GM12878 (cell line): Measurements from ENCODE around the gene GCLM. TPM values are rescaled to one million over a fixed set of nuclear protein-coding genes. Genes with fewer than 3 reads are reported as not detected.

ENCODE experiments used
- ATAC-seq: fragments of 200-7000 bp; cut with Tn5 transposase; 3 replicates; pipeline ENCODE4 v1.9.1; 2020; ENCODE audit warnings: mild to moderate bottlenecking, moderate library complexity
- BruUV-seq: library from RNA; stranded (reverse); fragments of 400-500 nt; replicated peaks from 2 replicates; lab custom pipeline; 2021; lab: Mats Ljungman, UMichigan
- CTCF ChIA-PET: fragments of 300-600 bp; sonication (Branson Sonifier 250); formaldehyde crosslinking; extraction: SDS; loops from one replicate; lab custom pipeline; 2021; ENCODE audit warnings: inconsistent platforms; lab: Yijun Ruan, JAX
- POLR2A ChIA-PET: fragments of 350-600 bp; formaldehyde crosslinking; extraction: SDS; loops from one replicate; lab custom pipeline; 2021; ENCODE audit warnings: inconsistent platforms; lab: Charles Lee
- RAD21 ChIA-PET: fragments of 300-600 bp; sonication (Branson Sonifier 250); formaldehyde crosslinking; loops from one replicate; lab custom pipeline; 2023; ENCODE audit warnings: antibody characterized with exemption; ENCODE audit not compliant: unreplicated experiment; lab: Charles Lee
- SMC1A ChIA-PET: fragments of 300-600 bp; sonication (Branson Sonifier 250); formaldehyde crosslinking; loops from one replicate; lab custom pipeline; 2023; ENCODE audit not compliant: unreplicated experiment, uncharacterized antibody; lab: Charles Lee
- DNase-seq: peaks from one replicate; pipeline ENCODE4 v3.0.0-alpha.2; 2011; ENCODE audit warnings: low read depth, low spot score
- FAIRE-seq: peaks from 3 replicates; lab custom pipeline; 2011; peaks lifted over from hg19 to GRCh38; lab: Jason Lieb, UNC
- H2AFZ ChIP-seq: 2 replicates; pipeline ENCODE4 v1.6.0; 2011; ENCODE audit warnings: low read depth, low read length, control low read depth; ENCODE audit not compliant: control insufficient read depth
- H3K27ac ChIP-seq: 2 replicates; pipeline ENCODE4 v1.5.1; 2011; ENCODE audit warnings: control low read depth; ENCODE audit not compliant: control insufficient read depth, insufficient read depth
- H3K27me3 ChIP-seq, 2 experiments: replicated peaks in 1 of 2; 2 replicates each; pipeline versions ENCODE4 v1.6.0 to v1.6.1; 2011; ENCODE audit warnings: low read length in 1 of 2; ENCODE audit not compliant: control insufficient read depth in 2 of 2, insufficient read depth in 2 of 2
- H3K36me3 ChIP-seq, 2 experiments: 2 replicates each; pipeline ENCODE4 v1.5.1; 2011; ENCODE audit warnings: low read length in 1 of 2; ENCODE audit not compliant: control insufficient read depth in 2 of 2, insufficient read depth in 2 of 2
- H3K4me1 ChIP-seq: 2 replicates; pipeline ENCODE4 v1.6.1; 2011; ENCODE audit warnings: mild to moderate bottlenecking, low read length, moderate library complexity, mixed read lengths; ENCODE audit not compliant: control insufficient read depth, insufficient read depth
- H3K4me2 ChIP-seq: 2 replicates; pipeline ENCODE4 v1.6.0; 2011; ENCODE audit warnings: control low read depth; ENCODE audit not compliant: control insufficient read depth, insufficient read depth
- H3K4me3 ChIP-seq: fragments of 200-600 bp; sonication (generic); 2 replicates; pipeline ENCODE4 v1.5.1; 2016
- H3K79me2 ChIP-seq: 2 replicates; pipeline ENCODE4 v1.6.0; 2011; ENCODE audit warnings: low read length; ENCODE audit not compliant: control insufficient read depth, insufficient read depth
- H3K9ac ChIP-seq: 2 replicates; pipeline ENCODE4 v1.8.0; 2011; ENCODE audit warnings: low read length, control low read depth, mixed read lengths; ENCODE audit not compliant: control insufficient read depth, insufficient read depth
- H3K9me3 ChIP-seq: replicated peaks from 3 replicates; pipeline ENCODE4 v1.5.1; 2011; ENCODE audit warnings: mild to moderate bottlenecking, low read length; ENCODE audit not compliant: control insufficient read depth, insufficient read depth
- H4K20me1 ChIP-seq: 2 replicates; pipeline ENCODE4 v1.6.0; 2011; ENCODE audit not compliant: control insufficient read depth, insufficient read depth
- BHLHE40 ChIP-seq, 2 experiments: fragments of 450-650 bp in 1 of 2; IDR thresholded peaks; 2 replicates each; pipeline ENCODE4 v1.6.1; 2011 to 2017; ENCODE audit warnings: low read depth in 2 of 2, borderline replicate concordance in 1 of 2, improper control_type of control experiment in 1 of 2, low read length in 1 of 2, mild to moderate bottlenecking in 1 of 2
- CHD1 ChIP-seq: IDR thresholded peaks from 2 replicates; pipeline ENCODE4 v1.6.1; 2012; ENCODE audit warnings: low read depth, low read length, improper control_type of control experiment
- ETV6 ChIP-seq, 2 experiments: fragments of 450-650 bp in 1 of 2; IDR thresholded peaks in 1 of 2; conservative IDR thresholded peaks in 1 of 2; 2 replicates each; pipeline ENCODE4 v1.6.1; 2014; ENCODE audit warnings: antibody characterized with exemption in 1 of 2, borderline replicate concordance in 1 of 2, low read depth in 1 of 2, mild to moderate bottlenecking in 1 of 2, moderate library complexity in 1 of 2
- FOXM1 ChIP-seq: IDR thresholded peaks from 2 replicates; pipeline ENCODE4 v1.6.1; 2012; ENCODE audit warnings: low read depth, mild to moderate bottlenecking, inconsistent platforms, low read length, moderate library complexity
- HCFC1 ChIP-seq: fragments of 150-350 bp; IDR thresholded peaks from 2 replicates; pipeline ENCODE4 v1.6.1; 2014; ENCODE audit warnings: low read length
- IRF4 ChIP-seq: IDR thresholded peaks from 2 replicates; pipeline ENCODE4 v1.6.1; 2011; ENCODE audit warnings: low read depth, low read length
- IRF5 ChIP-seq: fragments of 450-650 bp; IDR thresholded peaks from 2 replicates; pipeline ENCODE4 v1.6.1; 2017; ENCODE audit warnings: borderline replicate concordance
- KAT2A ChIP-seq: conservative IDR thresholded peaks from 2 replicates; pipeline ENCODE4 v1.6.1; 2011; ENCODE audit warnings: low read depth, low read length; ENCODE audit not compliant: control insufficient read depth
- MAX ChIP-seq: IDR thresholded peaks from 2 replicates; pipeline ENCODE4 v1.6.1; 2012; ENCODE audit warnings: low read depth, low read length, improper control_type of control experiment
- RCOR1 ChIP-seq: conservative IDR thresholded peaks from 2 replicates; pipeline ENCODE4 v1.6.1; 2012; ENCODE audit warnings: low read depth, low read length, improper control_type of control experiment
- SREBF2 ChIP-seq: IDR thresholded peaks from 2 replicates; pipeline ENCODE4 v1.6.1; 2012; ENCODE audit warnings: mild to moderate bottlenecking, low read length
- SRF ChIP-seq, 2 experiments: IDR thresholded peaks; 2 replicates each; pipeline ENCODE4 v1.6.1; 2011; ENCODE audit warnings: low read depth in 2 of 2, low read length in 2 of 2, mild to moderate bottlenecking in 1 of 2, moderate library complexity in 1 of 2
- TAF1 ChIP-seq: IDR thresholded peaks from 2 replicates; pipeline ENCODE4 v1.6.1; 2011; ENCODE audit warnings: mild to moderate bottlenecking, low read depth, low read length, borderline replicate concordance
- USF2 ChIP-seq: IDR thresholded peaks from 2 replicates; pipeline ENCODE4 v1.6.1; 2011; ENCODE audit warnings: low read depth, low read length, improper control_type of control experiment, borderline replicate concordance
- YBX1 ChIP-seq: fragments of 450-650 bp; IDR thresholded peaks from 2 replicates; pipeline ENCODE4 v1.6.1; 2016; ENCODE audit warnings: antibody characterized with exemption
- WGBS: methylation state at CpG from one replicate; pipeline ENCODE4 v1.1.6; 2016; ENCODE audit warnings: low lambda C conversion rate; ENCODE audit not compliant: insufficient replicate concordance, insufficient coverage; ENCODE audit errors: missing lambda C conversion rate; 5-methylcytosine and 5-hydroxymethylcytosine counted together
- in situ Hi-C: fragments of 300-500 bp; cut with MboI; formaldehyde crosslinking; loops from 9 replicates; pipeline ENCODE4 v1.14.3; 2018; ENCODE audit warnings: mixed read lengths
- intact Hi-C: fragments of 100-400 bp; cut with micrococcal nuclease; formaldehyde crosslinking; loops from one replicate; pipeline ENCODE4 v1.14.2; 2022; ENCODE audit not compliant: unreplicated experiment
- polyA plus RNA-seq, 11 experiments: library from polyadenylated mRNA; depleted of rRNA in 4 of 11; unstranded in 6 of 11; stranded (reverse) in 5 of 11; fragments of >200 nt; fragmentation: Nextera tagmentation in 4 of 11; fragmentation: Illumina TruSeq in 1 of 11; extraction: Ambion mirVana in 4 of 11; extraction: Trizol in 1 of 11; gene quantifications; 1 replicate in 1 of 11; 2 replicates in 10 of 11; pipeline versions ENCODE4 v1.2.1 to v1.2.3, GENCODE V29; 2011 to 2016; ENCODE audit warnings: inconsistent platforms in 2 of 11, missing spikeins in 2 of 11, low read depth in 1 of 11
- total RNA-seq, 4 experiments: library from RNA; depleted of rRNA in 3 of 4; stranded (reverse); fragments of >200 nt in 3 of 4; fragmentation: Illumina TruSeq in 1 of 4; extraction: Trizol in 1 of 4; gene quantifications; 2 replicates each; pipeline versions ENCODE4 v1.2.1 to v1.2.3, GENCODE V29; 2013 to 2021
- TF ChIP-seq, protein P1 (sequence below): fragments of 450-650 bp; IDR thresholded peaks from 2 replicates; pipeline ENCODE4 v1.6.1; 2017; ENCODE audit warnings: mild to moderate bottlenecking, moderate library complexity

Gene GCLM
- total and polyA plus RNA-seq, 10 of the 15 experiments (the other 5 are each of a cell fraction or from before 2014, with no cell fraction given): 2.6 to 17.3 (median 6.9) TPM

DNA sequence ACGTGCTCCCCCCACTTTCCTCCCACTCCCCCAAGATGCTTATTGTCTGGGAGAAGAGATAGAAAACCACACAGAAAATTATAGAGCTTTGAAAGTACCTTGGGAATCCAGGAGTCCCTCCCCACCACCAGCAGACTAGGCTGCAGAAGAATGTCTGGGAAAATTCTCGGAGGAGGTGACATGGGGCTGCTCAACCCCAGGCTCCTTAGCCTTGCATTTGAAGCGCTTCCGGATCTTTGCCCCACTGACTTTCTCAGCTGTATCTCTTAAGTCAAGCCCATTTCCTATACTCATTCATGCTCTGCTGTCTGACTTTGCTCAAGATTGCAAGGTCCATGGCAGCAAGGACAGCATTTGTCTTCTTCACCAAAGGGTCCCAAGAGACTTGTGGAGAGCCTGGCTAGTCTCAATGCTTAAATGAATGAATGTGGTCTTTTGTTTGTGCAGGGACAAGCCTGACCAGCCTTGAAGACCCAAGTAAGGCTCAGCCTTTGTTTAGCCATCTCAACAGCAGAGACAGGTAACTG is 68.2 kb downstream of the GCLM start:
- ATAC-seq: no peak
- TF ChIP-seq CHD1 (no peak), ETV6 (conservative IDR thresholded peaks at IDR 0.05 in 1 of 2, IDR thresholded peaks at IDR 0.05 in 1 of 2; ENCODE audit: borderline replicate concordance in 1 of 2, low read depth in 1 of 2) (no peak), SREBF2 (no peak), BHLHE40 (IDR thresholded peaks at IDR 0.05; ENCODE audit: borderline replicate concordance in 1 of 2, low read depth in 2 of 2, low read length in 1 of 2) (no peak), IRF4 (no peak), TAF1 (no peak), SRF (IDR thresholded peaks at IDR 0.05; ENCODE audit: low read depth in 2 of 2, low read length in 2 of 2) (no peak), HCFC1 (no peak), YBX1 (no peak), FOXM1 (no peak), MAX (no peak), USF2 (no peak), KAT2A (no peak), IRF5 (no peak), RCOR1 (no peak)
- TF ChIP-seq, protein P1, sequence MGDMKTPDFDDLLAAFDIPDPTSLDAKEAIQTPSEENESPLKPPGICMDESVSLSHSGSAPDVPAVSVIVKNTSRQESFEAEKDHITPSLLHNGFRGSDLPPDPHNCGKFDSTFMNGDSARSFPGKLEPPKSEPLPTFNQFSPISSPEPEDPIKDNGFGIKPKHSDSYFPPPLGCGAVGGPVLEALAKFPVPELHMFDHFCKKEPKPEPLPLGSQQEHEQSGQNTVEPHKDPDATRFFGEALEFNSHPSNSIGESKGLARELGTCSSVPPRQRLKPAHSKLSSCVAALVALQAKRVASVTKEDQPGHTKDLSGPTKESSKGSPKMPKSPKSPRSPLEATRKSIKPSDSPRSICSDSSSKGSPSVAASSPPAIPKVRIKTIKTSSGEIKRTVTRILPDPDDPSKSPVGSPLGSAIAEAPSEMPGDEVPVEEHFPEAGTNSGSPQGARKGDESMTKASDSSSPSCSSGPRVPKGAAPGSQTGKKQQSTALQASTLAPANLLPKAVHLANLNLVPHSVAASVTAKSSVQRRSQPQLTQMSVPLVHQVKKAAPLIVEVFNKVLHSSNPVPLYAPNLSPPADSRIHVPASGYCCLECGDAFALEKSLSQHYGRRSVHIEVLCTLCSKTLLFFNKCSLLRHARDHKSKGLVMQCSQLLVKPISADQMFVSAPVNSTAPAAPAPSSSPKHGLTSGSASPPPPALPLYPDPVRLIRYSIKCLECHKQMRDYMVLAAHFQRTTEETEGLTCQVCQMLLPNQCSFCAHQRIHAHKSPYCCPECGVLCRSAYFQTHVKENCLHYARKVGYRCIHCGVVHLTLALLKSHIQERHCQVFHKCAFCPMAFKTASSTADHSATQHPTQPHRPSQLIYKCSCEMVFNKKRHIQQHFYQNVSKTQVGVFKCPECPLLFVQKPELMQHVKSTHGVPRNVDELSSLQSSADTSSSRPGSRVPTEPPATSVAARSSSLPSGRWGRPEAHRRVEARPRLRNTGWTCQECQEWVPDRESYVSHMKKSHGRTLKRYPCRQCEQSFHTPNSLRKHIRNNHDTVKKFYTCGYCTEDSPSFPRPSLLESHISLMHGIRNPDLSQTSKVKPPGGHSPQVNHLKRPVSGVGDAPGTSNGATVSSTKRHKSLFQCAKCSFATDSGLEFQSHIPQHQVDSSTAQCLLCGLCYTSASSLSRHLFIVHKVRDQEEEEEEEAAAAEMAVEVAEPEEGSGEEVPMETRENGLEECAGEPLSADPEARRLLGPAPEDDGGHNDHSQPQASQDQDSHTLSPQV: no peak

More for the DNA sequence above, 68.2 kb downstream of the GCLM start:
- ChIA-PET POLR2A (no interaction called here), RAD21 (interaction anchor here (1.4 to 6.9 kb wide), 2 partner anchors 27 to 210 kb away, joined by 4 to 114 read pairs; no protein-coding TSS in a partner anchor), CTCF (interaction anchor here (0.6 to 10.6 kb wide), 5 partner anchors 10 to 589 kb away, joined by 3 to 156 read pairs (median 3); no protein-coding TSS in a partner anchor), SMC1A (interaction anchor here (0.7 to 2.2 kb wide), 9 partner anchors 21 to 1916 kb away, joined by 3 to 9 read pairs (median 3); no protein-coding TSS in a partner anchor)
- Histone ChIP-seq H3K4me2 (no peak overlapping the region), H3K4me3 (no peak overlapping the region), H4K20me1 (no peaks in the 10 kb centered on the region), H3K27me3 (no peaks in the 10 kb centered on the region), H3K9ac (no peak overlapping the region), H3K4me1 (peaks cover 6% of the 10 kb centered on the region), H2AFZ (no peak overlapping the region), H3K36me3 (no peaks in the 10 kb centered on the region), H3K9me3 (no peaks in the 10 kb centered on the region), H3K79me2 (no peaks in the 10 kb centered on the region), H3K27ac (no peak overlapping the region)
- no TSS peak for BruUV-seq
- intact Hi-C loops (no loop called here), in situ Hi-C loops (loop anchor here (5.0 to 25.0 kb wide), 3 partner anchors 214 to 536 kb away; partner anchors contain the start of gene FNBP1L)
- 78% methylated on average over 4 of the region's 4 CpGs for WGBS
- DNase-seq (no peak), FAIRE-seq (no peak)
